HG02678 (cell line): ENCODE measurements around the gene ERG.
A peak's percentile ranks its signal among the peaks of the same experiment; 100 is the strongest.

ENCODE experiments used
- ATAC-seq: cut with Tn5 transposase; IDR thresholded peaks from one replicate; pipeline ENCODE4 v1.9.1; 2021; ENCODE audit warnings: mild to moderate bottlenecking, moderate library complexity; ENCODE audit not compliant: unreplicated experiment

The ERG gene

GRCh38 chr21:38359835-38360234 is 138.4 kb downstream of the ERG start:
- ATAC-seq = no peak

DNA sequence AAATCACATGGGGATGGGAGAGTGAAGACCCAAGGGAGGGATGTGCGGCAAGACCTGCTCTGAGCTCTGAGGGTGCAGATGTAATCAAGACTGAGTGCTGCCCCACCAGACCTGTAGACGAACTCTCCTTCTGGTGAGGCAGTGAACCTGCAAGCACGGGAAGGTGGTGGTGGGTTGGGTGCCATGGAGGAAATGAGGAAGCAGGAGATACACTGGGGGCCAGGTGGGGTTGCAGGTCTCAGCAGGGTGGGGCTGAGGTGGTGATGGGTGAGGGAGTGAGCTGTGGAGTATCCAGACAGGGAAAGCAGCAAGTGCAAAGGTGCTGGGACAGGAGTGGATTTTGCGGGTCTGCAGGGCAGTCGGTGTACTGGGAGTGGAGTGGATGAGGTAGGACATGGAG is 139.2 kb downstream of the ERG start:
- no peak for ATAC-seq

DNA sequence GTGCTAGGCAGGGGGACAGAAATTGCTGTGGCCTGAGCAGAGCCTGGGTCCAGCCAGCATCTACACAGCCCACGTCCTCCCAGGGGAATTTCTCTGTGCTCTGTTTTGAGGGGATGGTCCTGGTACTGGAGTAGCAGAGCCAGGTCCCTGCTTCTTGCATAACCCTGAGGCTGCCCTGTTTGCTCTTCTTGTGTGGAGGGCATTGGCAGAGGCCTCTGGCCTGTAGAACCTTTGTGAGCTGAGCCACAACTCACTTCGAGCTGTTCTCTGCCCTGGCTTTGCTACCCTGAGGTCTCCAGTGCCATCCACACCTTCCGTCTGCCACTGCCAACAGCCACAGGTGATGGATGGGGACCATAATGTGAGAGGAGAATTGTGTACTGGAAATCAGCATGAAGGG is 139.6 kb downstream of the ERG start:
- no peak for ATAC-seq

DNA sequence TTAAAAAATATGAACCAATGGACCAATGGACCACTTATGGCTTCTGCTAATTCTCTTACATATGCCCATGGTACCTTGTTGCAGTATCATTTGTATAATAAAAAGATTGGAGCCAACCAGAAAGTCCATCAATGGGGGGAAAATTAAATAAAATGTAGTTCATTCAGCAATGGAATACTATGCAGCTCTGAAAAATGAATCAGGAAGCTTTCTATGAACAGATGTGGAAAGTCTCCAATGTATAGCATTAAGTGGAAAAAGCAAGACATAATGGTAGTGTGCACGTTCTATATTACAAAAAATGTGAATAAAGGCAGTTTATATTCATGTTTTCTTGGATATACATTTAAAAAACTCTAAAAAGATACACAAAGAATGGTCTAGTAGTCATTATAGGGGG is 140.2 kb downstream of the ERG start:
- ATAC-seq = no peak

DNA sequence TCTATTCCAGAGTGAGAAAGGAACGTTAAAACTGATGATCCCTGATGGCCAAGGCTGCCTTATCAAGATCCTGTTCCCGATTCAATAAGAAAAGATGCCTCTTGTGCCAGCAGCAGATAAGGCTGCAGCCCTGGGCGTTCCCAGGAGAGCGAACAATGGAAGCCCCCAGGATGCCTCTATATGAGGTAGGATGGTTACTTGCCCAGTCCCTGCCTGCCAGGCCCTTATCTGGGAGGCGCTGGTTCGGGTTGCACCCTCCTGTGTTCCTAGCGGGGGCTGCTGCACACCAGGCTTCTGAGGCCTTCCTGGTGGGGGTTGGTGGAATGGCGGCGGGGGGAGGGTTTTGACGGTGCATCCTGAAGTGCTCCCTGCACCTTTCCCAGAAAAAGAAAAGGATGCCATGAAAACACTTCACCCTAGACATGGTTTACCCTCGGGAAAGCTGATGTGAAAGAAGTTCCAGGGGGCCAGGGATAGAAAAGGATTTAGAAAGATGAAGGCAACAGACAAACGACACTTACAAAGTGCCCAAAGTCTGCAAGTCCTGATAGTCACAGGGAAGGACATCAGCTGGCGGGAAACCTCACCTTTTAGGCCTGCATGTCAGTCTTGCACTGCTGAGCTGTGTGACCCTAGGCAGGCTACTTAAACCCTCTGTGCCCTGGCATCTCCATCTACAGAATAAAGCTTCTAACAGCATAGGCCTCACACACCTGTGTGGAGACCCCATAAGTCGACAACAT is 141.2 kb downstream of the ERG start:
- no peak for ATAC-seq

DNA sequence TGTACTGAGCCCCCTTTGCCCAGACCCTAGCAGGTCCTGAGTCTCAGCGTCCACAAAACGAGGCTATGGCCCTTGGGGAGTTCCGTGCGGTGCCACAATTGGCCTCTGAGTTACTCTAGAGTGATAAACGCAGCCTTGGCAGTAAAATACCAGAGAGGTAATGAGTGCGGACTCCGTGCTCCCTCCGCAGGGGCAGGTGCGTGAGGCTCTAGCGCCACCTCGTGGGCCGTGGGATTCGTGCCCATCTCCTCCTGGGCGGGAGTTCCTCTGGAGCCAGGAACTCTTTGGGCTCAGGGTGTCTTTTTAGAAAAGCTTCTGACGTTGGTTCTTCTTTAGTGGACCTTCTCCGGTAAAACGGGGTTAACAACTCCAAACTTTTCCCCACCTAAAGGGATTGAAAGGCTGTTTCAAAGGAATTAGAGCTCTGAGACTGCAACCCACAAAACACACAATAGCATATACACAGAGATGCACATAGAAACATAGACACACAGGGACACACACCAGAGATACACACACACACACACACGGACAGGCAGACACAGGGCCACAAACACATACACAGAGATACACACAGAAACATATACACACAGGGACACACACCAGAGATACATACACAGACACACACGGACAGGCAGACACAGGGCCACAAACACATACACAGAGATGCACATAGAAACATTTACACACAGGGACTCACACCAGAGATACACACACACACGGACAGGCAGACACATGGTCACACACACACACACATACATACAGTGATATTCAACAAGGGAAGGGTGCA is 142.1 kb downstream of the ERG start:
- ATAC-seq = peak; percentile 45

DNA sequence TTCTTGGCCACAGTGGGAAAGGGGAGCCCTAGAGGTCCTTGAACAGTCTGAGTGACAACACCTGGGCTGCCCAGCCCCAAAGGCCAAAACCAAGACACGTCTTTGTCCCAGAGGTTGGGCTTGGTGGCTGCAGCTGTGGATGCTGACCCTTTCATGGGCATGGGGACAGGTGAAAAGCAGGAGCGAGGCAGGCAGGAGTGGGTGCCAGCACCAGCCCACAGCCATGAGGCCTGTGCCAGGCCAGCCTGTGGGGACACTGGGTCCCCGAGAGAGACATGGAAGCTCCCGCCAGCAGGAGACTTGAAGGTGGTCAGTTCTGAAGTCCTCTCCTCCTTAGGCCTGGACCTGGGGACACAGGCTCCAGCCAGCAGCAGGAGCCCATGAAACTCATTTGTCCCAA is 142.9 kb downstream of the ERG start:
- no peak for ATAC-seq

DNA sequence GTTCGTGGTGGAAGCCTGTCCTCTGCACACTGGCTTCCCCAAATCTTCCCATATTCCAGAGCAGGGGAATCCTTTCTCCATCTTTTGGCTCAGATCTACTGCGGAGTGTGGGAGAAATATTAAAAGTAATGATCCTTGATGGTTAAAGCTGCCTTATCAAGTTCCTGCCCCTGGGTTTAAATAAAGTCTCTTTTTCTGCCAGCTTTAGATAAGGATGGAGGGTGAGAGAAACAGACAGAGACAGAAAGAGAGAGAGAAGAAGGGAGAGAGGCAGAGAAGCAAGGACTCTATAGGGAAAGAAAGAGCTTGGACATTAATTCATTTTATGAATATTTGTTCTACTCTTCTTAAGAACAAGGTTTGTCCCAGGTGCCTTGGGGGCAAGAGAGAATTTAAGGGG is 143.5 kb downstream of the ERG start:
- ATAC-seq = no peak

DNA sequence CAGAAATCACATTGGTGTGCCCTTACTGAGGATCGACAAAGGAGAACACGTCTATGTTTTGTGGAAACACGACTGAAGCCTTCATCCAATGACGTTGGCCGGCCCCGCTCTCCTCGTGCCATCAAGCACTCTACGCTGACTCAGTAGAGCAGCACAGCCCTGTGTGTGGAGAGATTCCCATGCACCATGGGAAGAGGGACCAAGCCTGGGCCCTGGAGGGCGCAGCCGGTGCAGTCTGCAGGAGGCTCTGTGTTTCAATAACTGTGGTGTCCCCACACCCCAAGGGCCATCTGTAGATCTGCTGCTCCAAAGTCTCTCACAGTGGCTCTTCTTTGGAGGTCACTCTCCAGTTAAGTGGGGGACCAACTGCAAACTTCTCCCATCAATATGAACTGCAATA is 144.0 kb downstream of the ERG start:
- no peak for ATAC-seq

- ATAC-seq = peak; percentile 47
These were observed 145.6 kb downstream of the ERG start for GRCh38 chr21:38352536-38353219.

- peak; percentile 28 for ATAC-seq
These were observed 146.2 kb downstream of the ERG start for GRCh38 chr21:38351961-38352521.

DNA sequence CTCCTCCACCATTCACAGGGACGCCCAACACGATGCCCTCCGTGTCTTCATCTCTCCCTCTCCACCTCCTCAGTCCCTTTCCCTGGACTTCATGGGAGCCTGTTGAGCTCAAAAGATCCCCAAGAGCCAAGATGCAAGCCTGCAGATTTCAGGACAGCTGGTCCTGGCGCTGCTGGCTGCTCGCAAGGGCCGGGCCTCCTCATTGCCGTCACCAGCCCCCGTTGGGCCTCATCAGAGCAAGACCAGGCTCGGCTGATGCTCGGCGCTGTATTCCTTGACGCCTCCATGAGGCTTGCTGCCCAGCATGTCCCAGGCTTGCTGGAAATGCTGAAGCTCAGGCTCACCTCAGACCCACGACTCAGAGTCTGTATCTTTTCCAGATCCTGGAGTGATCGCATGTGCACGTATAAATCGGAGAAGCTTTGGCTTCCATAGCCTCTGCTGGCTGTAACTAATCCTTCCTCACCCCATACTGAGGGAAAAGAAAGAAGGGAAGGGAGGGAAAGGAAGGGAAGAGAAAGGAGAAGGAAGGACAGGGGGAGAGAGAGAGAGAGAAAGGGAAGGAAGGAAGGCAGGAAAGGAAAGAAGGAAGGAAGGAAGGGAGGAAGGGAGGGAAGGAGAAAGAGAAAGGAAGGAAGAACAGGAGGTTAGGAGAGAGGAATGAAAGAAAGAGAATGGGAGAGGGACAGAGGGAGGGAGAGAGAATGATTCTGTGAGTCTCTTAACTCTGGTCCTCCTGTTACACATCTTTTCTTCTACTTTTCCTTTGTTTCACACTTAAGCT is 146.9 kb downstream of the ERG start:
- no peak for ATAC-seq

DNA sequence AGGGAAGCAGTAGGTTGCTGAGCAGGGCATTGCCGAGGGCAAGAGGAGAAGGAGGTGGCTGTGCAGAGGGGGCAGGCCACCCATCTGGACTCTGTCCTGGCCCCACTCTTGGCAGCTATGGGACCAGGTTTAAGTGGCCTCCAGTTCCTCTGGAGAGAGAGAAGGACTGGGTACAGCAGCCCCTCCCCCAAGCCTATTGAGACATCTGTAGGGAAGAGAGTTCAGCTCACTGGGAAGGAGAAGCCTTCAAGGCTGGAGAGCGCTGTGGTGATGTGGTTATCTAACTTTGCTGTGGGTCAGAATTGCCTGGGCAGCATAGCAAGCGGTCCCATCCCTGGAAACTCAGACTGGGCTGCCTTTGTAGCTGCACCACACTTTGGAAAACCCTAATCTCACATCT is 147.6 kb downstream of the ERG start:
- no peak for ATAC-seq

DNA sequence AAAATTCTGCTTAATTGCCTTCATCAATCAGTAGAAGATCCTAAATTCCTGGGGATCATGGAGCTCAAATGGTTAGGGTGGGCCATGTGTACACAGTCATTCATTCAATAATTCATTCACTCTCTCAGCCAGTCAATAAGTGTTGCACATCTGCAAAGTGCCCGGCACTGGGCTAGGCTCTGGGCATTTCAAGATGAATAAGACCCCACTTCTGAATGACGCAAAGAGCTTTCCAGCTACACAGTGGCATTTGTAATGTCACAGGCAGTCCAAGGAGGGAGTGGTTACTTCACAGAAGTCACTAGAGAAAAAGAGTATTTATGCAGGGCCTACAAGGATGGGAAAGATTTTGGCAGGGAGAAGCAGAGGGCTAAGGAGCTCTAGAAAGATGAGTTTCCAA is 148.3 kb downstream of the ERG start:
- no peak for ATAC-seq

- no peak for ATAC-seq
These were observed 149.0 kb downstream of the ERG start for GRCh38 chr21:38349111-38349746.

GRCh38 chr21:38346286-38346685 is 152.0 kb downstream of the ERG start:
- no peak for ATAC-seq

GRCh38 chr21:38343691-38344090 is 154.6 kb downstream of the ERG start:
- ATAC-seq = no peak

DNA sequence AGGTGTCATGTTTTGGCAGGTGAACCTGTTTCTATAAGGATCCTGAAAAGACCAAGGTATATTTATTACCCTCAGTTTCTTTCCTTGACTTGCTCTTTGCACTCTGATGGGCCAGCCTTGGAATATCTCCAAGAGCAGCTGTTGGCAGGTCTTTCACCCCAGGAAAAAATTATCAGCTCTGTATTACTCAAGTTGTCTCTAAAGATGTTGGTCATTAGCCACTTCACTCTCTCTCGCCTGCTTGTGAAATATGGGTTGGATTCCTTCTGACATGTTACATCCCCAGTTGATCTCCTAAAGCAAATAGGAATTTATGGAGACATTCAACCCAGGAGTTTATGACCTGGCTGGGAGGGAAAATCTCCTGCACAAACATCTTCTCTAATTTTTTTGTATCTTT is 155.5 kb downstream of the ERG start:
- ATAC-seq = no peak

- no peak for ATAC-seq
These were observed 156.7 kb downstream of the ERG start for GRCh38 chr21:38341546-38342012.

GRCh38 chr21:38340131-38340530 is 158.1 kb downstream of the ERG start:
- ATAC-seq = no peak
